Vagina (tissue), 2 donors: ENCODE measurements around the gene WWOX. TPM values are rescaled to one million over a fixed set of nuclear protein-coding genes. Genes with fewer than 3 reads are reported as not detected.

ENCODE experiments used
- DNase-seq, 2 donors: peaks; one replicate each; pipeline ENCODE4 v3.0.0-alpha.2; 2017; ENCODE audit errors: extremely low spot score in 2 of 2
- H3K27ac ChIP-seq: fragments of 200-600 bp; sonication (generic); one replicate; pipeline ENCODE4 v1.5.1; 2019
- H3K27me3 ChIP-seq: fragments of 200-600 bp; sonication (generic); one replicate; pipeline ENCODE4 v1.5.1; 2019
- H3K36me3 ChIP-seq, 2 donors: fragments of 200-600 bp; sonication (generic); one replicate each; pipeline ENCODE4 v1.5.1; 2017 to 2019
- H3K4me1 ChIP-seq: fragments of 200-600 bp; sonication (generic); one replicate; pipeline ENCODE4 v1.5.1; 2019
- H3K4me3 ChIP-seq, 2 donors: fragments of 200-600 bp; sonication (generic); 1 replicate in 1 of 2; 2 replicates in 1 of 2; pipeline ENCODE4 v1.5.1; 2016 to 2019
- H3K9me3 ChIP-seq: fragments of 200-600 bp; sonication (generic); one replicate; pipeline ENCODE4 v1.5.1; 2019
- POLR2A ChIP-seq, 2 donors: fragments of 450-650 bp; IDR thresholded peaks; one replicate each; pipeline ENCODE4 v1.6.1; 2017; ENCODE audit warnings: antibody characterized with exemption in 2 of 2, mild to moderate bottlenecking in 2 of 2, moderate library complexity in 2 of 2
- POLR2AphosphoS5 ChIP-seq, 2 donors: sonication (generic); formaldehyde crosslinking; IDR thresholded peaks; one replicate each; pipeline ENCODE4 v1.9.0; 2017; ENCODE audit warnings: antibody characterized with exemption in 2 of 2, mild to moderate bottlenecking in 2 of 2, low read depth in 1 of 2; ENCODE audit not compliant: insufficient read depth in 1 of 2
- intact Hi-C: fragments of 100-400 bp; cut with DNase I; formaldehyde crosslinking; loops from one replicate; pipeline ENCODE4 v1.15.1; 2023
- total RNA-seq: library from RNA; depleted of rRNA; stranded (reverse); fragments of >200 nt; gene quantifications from one replicate; pipeline ENCODE4 v1.2.3, GENCODE V29; 2016
- TF ChIP-seq, protein P1 (sequence below), 3 experiments: fragments of 450-650 bp in 2 of 3; fragments of 200-600 bp in 1 of 3; sonication (generic) in 1 of 3; IDR thresholded peaks; one replicate each; pipeline ENCODE4 v1.5.1; 2017 to 2019; ENCODE audit warnings: antibody characterized with exemption in 3 of 3, mild to moderate bottlenecking in 2 of 3, moderate library complexity in 2 of 3

The WWOX gene
- total RNA-seq, 1 donor from 2014 or later: 33.1 TPM

GRCh38 chr16:78113258-78113657 is 13.8 kb downstream of the WWOX start:
- no peaks in the 10 kb centered on the region for H3K9me3 ChIP-seq
- no peak overlapping the region for H3K4me3 ChIP-seq
- peaks cover 0 to 25% of the 10 kb centered on the region in 2 donors for H3K36me3 ChIP-seq
- intact Hi-C loops: no loop called here
- H3K4me1 ChIP-seq: no peaks in the 10 kb centered on the region
- no peak for DNase-seq
- H3K27ac ChIP-seq: no peak overlapping the region
- TF ChIP-seq POLR2A (IDR thresholded peaks at IDR 0.05): no peak
- no peak for TF ChIP-seq POLR2AphosphoS5 (IDR thresholded peaks at IDR 0.05; ENCODE audit: insufficient read depth in 1 of 2, low read depth in 1 of 2)
- TF ChIP-seq, protein P1, sequence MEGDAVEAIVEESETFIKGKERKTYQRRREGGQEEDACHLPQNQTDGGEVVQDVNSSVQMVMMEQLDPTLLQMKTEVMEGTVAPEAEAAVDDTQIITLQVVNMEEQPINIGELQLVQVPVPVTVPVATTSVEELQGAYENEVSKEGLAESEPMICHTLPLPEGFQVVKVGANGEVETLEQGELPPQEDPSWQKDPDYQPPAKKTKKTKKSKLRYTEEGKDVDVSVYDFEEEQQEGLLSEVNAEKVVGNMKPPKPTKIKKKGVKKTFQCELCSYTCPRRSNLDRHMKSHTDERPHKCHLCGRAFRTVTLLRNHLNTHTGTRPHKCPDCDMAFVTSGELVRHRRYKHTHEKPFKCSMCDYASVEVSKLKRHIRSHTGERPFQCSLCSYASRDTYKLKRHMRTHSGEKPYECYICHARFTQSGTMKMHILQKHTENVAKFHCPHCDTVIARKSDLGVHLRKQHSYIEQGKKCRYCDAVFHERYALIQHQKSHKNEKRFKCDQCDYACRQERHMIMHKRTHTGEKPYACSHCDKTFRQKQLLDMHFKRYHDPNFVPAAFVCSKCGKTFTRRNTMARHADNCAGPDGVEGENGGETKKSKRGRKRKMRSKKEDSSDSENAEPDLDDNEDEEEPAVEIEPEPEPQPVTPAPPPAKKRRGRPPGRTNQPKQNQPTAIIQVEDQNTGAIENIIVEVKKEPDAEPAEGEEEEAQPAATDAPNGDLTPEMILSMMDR (IDR thresholded peaks at IDR 0.05): no peak
- peaks cover 2% of the 10 kb centered on the region for H3K27me3 ChIP-seq

DNA sequence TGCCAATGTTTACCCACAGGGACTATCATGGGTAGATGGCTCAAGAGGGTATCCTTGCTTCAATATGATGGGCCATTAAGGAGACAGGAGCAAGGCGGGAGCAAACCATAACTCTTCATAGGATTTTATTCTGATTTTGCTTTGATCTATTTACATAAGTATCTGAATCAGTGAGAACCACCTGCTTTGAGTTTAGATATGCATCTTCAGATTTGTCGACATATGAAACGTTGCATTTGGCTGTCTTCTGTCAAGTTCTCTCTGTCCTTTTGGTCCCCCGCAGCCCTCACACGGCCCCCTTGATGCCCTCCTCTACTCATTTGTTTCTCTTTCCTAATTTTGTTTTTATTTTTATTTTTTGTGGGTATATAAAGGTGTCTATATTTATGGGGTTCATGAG is 16.2 kb downstream of the WWOX start:
- intact Hi-C loops: no loop called here
- Histone ChIP-seq H3K9me3 (no peaks in the 10 kb centered on the region), H3K4me1 (no peaks in the 10 kb centered on the region), H3K27ac (no peak overlapping the region), H3K27me3 (peaks cover 2% of the 10 kb centered on the region), H3K36me3 (peaks cover 0 to 25% of the 10 kb centered on the region in 2 donors), H3K4me3 (no peak overlapping the region)
- TF ChIP-seq, protein P1 (IDR thresholded peaks at IDR 0.05): no peak
- TF ChIP-seq POLR2AphosphoS5 (IDR thresholded peaks at IDR 0.05; ENCODE audit: insufficient read depth in 1 of 2, low read depth in 1 of 2): no peak
- TF ChIP-seq POLR2A (IDR thresholded peaks at IDR 0.05): no peak
- no peak for DNase-seq

GRCh38 chr16:78116946-78117345 is 17.5 kb downstream of the WWOX start:
- Histone ChIP-seq H3K9me3 (no peaks in the 10 kb centered on the region), H3K27ac (no peak overlapping the region), H3K27me3 (no peaks in the 10 kb centered on the region), H3K4me1 (no peaks in the 10 kb centered on the region), H3K36me3 (peaks cover 0 to 17% of the 10 kb centered on the region in 2 donors), H3K4me3 (no peak overlapping the region)
- DNase-seq: no peak
- intact Hi-C loops: no loop called here
- TF ChIP-seq POLR2AphosphoS5 (IDR thresholded peaks at IDR 0.05; ENCODE audit: insufficient read depth in 1 of 2, low read depth in 1 of 2): no peak
- TF ChIP-seq, protein P1 (IDR thresholded peaks at IDR 0.05): no peak
- TF ChIP-seq POLR2A (IDR thresholded peaks at IDR 0.05): no peak

DNA sequence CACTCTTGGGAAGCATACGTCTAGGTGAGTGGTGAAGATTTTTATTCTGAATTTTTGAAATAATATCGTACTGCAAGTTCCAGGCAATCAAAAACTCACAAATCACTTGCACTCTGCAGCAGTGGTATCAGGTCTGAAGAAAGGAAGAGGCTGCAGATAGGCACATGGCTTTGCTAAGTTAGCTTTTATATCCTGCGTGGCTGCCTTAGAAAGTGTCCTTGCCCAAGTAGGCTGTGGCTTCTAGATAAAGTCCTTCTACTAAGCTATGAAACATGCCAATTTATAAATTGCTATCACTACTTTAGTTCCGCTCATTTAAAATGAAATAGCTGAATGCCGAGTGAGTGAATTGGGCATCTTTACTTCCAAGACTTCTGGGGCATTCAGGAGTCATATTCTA is 17.9 kb downstream of the WWOX start:
- TF ChIP-seq POLR2A (IDR thresholded peaks at IDR 0.05): no peak
- no peak for TF ChIP-seq POLR2AphosphoS5 (IDR thresholded peaks at IDR 0.05; ENCODE audit: insufficient read depth in 1 of 2, low read depth in 1 of 2)
- TF ChIP-seq, protein P1 (IDR thresholded peaks at IDR 0.05): no peak
- no peaks in the 10 kb centered on the region for H3K27me3 ChIP-seq
- H3K27ac ChIP-seq: no peak overlapping the region
- no peak overlapping the region for H3K4me3 ChIP-seq
- intact Hi-C loops: no loop called here
- peaks cover 0 to 17% of the 10 kb centered on the region in 2 donors for H3K36me3 ChIP-seq
- H3K4me1 ChIP-seq: no peaks in the 10 kb centered on the region
- H3K9me3 ChIP-seq: no peaks in the 10 kb centered on the region
- DNase-seq: no peak

- no peak overlapping the region for H3K4me3 ChIP-seq
- no peak for TF ChIP-seq POLR2AphosphoS5 (IDR thresholded peaks at IDR 0.05; ENCODE audit: insufficient read depth in 1 of 2, low read depth in 1 of 2)
- TF ChIP-seq, protein P1 (IDR thresholded peaks at IDR 0.05): no peak
- TF ChIP-seq POLR2A (IDR thresholded peaks at IDR 0.05): no peak
- H3K27ac ChIP-seq: no peak overlapping the region
- no peaks in the 10 kb centered on the region for H3K9me3 ChIP-seq
- no peak for DNase-seq
- intact Hi-C loops: no loop called here
- H3K36me3 ChIP-seq: peaks cover 0 to 17% of the 10 kb centered on the region in 2 donors
- H3K4me1 ChIP-seq: peaks cover 4% of the 10 kb centered on the region
- H3K27me3 ChIP-seq: no peaks in the 10 kb centered on the region
These were observed 19.1 kb downstream of the WWOX start for GRCh38 chr16:78118469-78119025.
